HCT116 (cell line): Measurements from ENCODE around the gene CSTPP1.
"Not testable (repeated sequence)": the region's sequence is repeated elsewhere in the genome, so short reads cannot be mapped to it uniquely, and the experiment has no call there.

Experiments
- CTCF ChIP-seq, 3 experiments: fragments of 200-600 bp in 1 of 3; sonication (generic) in 1 of 3; IDR thresholded peaks in 2 of 3; conservative IDR thresholded peaks in 1 of 3; 2 replicates each; pipeline ENCODE4 v1.5.1; 2012 to 2017; ENCODE audit warnings: low read depth in 2 of 3, low read length in 2 of 3, antibody characterized with exemption in 1 of 3, borderline replicate concordance in 1 of 3, control low read depth in 1 of 3, mild to moderate bottlenecking in 1 of 3, mixed read lengths in 1 of 3, mixed run types in 1 of 3, moderate library complexity in 1 of 3; ENCODE audit not compliant: insufficient read depth in 1 of 3
- JUND ChIP-seq: IDR thresholded peaks from 2 replicates; pipeline ENCODE4 v1.6.1; 2012
- POLR2A ChIP-seq: IDR thresholded peaks from 2 replicates; pipeline ENCODE4 v1.7.0; 2011; ENCODE audit warnings: borderline replicate concordance; ENCODE audit not compliant: insufficient read depth, insufficient read length; ENCODE audit errors: extremely low read depth
- POLR2AphosphoS5 ChIP-seq: IDR thresholded peaks from 2 replicates; pipeline ENCODE4 v1.6.1; 2011; ENCODE audit warnings: mild to moderate bottlenecking, low read depth, low read length, moderate library complexity
- RAD21 ChIP-seq: IDR thresholded peaks from 2 replicates; pipeline ENCODE4 v1.6.1; 2012; ENCODE audit warnings: low read depth, mild to moderate bottlenecking
- REST ChIP-seq: IDR thresholded peaks from 2 replicates; pipeline ENCODE4 v1.6.1; 2012; ENCODE audit warnings: low read depth
- SP1 ChIP-seq: IDR thresholded peaks from 2 replicates; pipeline ENCODE4 v1.6.1; 2012; ENCODE audit warnings: low read depth
- TCF7L2 ChIP-seq: IDR thresholded peaks from 2 replicates; pipeline ENCODE4 v1.7.0; 2011; ENCODE audit warnings: borderline replicate concordance, inconsistent platforms; ENCODE audit not compliant: insufficient read depth, insufficient read length; ENCODE audit errors: extremely low read depth
- YY1 ChIP-seq: IDR thresholded peaks from 2 replicates; pipeline ENCODE4 v1.6.1; 2011; ENCODE audit warnings: low read length, low read depth, moderate library complexity, mild to moderate bottlenecking; ENCODE audit not compliant: insufficient replicate concordance; ENCODE audit errors: extremely low read depth

- not testable (repeated sequence) for TF ChIP-seq CTCF (IDR thresholded peaks at IDR 0.05 in 2 of 3, conservative IDR thresholded peaks at IDR 0.05 in 1 of 3; ENCODE audit: borderline replicate concordance in 1 of 3, insufficient read depth in 1 of 3, low read depth in 2 of 3, low read length in 2 of 3); POLR2A; YY1; JUND; SP1; POLR2AphosphoS5; TCF7L2; RAD21; REST
Observed at GRCh38 chr11:47208008-47208552, 271.5 kb downstream of the CSTPP1 start.
